ENCODE data around the gene NAGPA.

GRCh38 chr16:5004311-5004710, 29.4 kb downstream of the NAGPA start:
- no peak for TF ChIP-seq EZH2 (IDR thresholded peaks at IDR 0.05; ENCODE audit: low read length)
- no peak for TF ChIP-seq CTCF (optimal IDR thresholded peaks at IDR 0.05 in 1 of 3, IDR thresholded peaks at IDR 0.05 in 1 of 3, conservative IDR thresholded peaks at IDR 0.05 in 1 of 3; ENCODE audit: extremely low read depth in 1 of 3, insufficient read depth in 2 of 3, low read length in 3 of 3)

Data from keratinocyte (primary cell).